GM12865 (cell line): ENCODE results near the gene COL4A4.

ENCODE experiments used
- DNase-seq: peaks from one replicate; pipeline ENCODE4 v3.0.0; 2010; ENCODE audit warnings: low read depth
- H3K4me3 ChIP-seq: 2 replicates; pipeline ENCODE4 v1.5.1; 2011; ENCODE audit warnings: mild to moderate bottlenecking, low read depth, low read length, control low read depth
- CTCF ChIP-seq: IDR thresholded peaks from 2 replicates; pipeline ENCODE4 v1.5.1; 2011; ENCODE audit warnings: low read length, control low read depth, low read depth, inconsistent platforms; ENCODE audit not compliant: insufficient read depth; ENCODE audit errors: missing control alignments

Gene COL4A4

GRCh38 chr2:227134591-227134990 lies 29.4 kb downstream of the COL4A4 start:
- DNase-seq, result no peak
- H3K4me3 ChIP-seq, result no peak overlapping the region
- no peak for TF ChIP-seq CTCF

GRCh38 chr2:227132986-227133385 lies 31.0 kb downstream of the COL4A4 start:
- no peak for TF ChIP-seq CTCF
- no peak overlapping the region for H3K4me3 ChIP-seq

GRCh38 chr2:227130636-227131035 lies 33.4 kb downstream of the COL4A4 start:
- no peak for DNase-seq
- no peak for TF ChIP-seq CTCF
- no peak overlapping the region for H3K4me3 ChIP-seq

More at GRCh38 chr2:227132986-227133385, 31.0 kb downstream of the COL4A4 start:
- DNase-seq, result no peak

GRCh38 chr2:227127201-227127600 lies 36.8 kb downstream of the COL4A4 start:
- no peak for TF ChIP-seq CTCF
- DNase-seq, result no peak
- no peak overlapping the region for H3K4me3 ChIP-seq

GRCh38 chr2:227125506-227125905 lies 38.5 kb downstream of the COL4A4 start:
- DNase-seq, result no peak
- no peak for TF ChIP-seq CTCF

GRCh38 chr2:227124811-227125210 lies 39.2 kb downstream of the COL4A4 start:
- TF ChIP-seq CTCF, result no peak

More at GRCh38 chr2:227125506-227125905, 38.5 kb downstream of the COL4A4 start:
- no peak overlapping the region for H3K4me3 ChIP-seq

GRCh38 chr2:227123697-227124096 lies 40.3 kb downstream of the COL4A4 start:
- H3K4me3 ChIP-seq, result no peak overlapping the region

More at GRCh38 chr2:227124811-227125210, 39.2 kb downstream of the COL4A4 start:
- H3K4me3 ChIP-seq, result no peak overlapping the region
- DNase-seq, result no peak

More at GRCh38 chr2:227123697-227124096, 40.3 kb downstream of the COL4A4 start:
- DNase-seq, result no peak
- no peak for TF ChIP-seq CTCF
